HG02981 (cell line): Measurements from ENCODE around the gene NOTCH1.
A peak's percentile ranks its signal among the peaks of the same experiment; 100 is the strongest.

Experiments
- ATAC-seq: cut with Tn5 transposase; IDR thresholded peaks from one replicate; pipeline ENCODE4 v1.9.1; 2021; ENCODE audit warnings: mild to moderate bottlenecking, moderate library complexity; ENCODE audit not compliant: unreplicated experiment

Gene NOTCH1

GRCh38 chr9:136487672-136488071 is 58.2 kb downstream of the NOTCH1 start:
- ATAC-seq: no peak

- no peak for ATAC-seq
These were observed 58.8 kb downstream of the NOTCH1 start for GRCh38 chr9:136486823-136487620.

GRCh38 chr9:136486131-136486530 is 59.7 kb downstream of the NOTCH1 start:
- ATAC-seq: no peak

- ATAC-seq: no peak
These were observed 60.5 kb downstream of the NOTCH1 start for GRCh38 chr9:136485049-136486045.

- no peak for ATAC-seq
These were observed 61.4 kb downstream of the NOTCH1 start for GRCh38 chr9:136484153-136485048.

- ATAC-seq: peak; percentile 56
These were observed 62.2 kb downstream of the NOTCH1 start for GRCh38 chr9:136483589-136484152.

GRCh38 chr9:136482793-136483588 is 62.9 kb downstream of the NOTCH1 start, which contains the start of gene SEC16A:
Gene SEC16A (minus strand): TSS chr9:136483040. CDS start chr9:136477615, 5,425 bp downstream.
- peak; percentile 58 for ATAC-seq

- no peak for ATAC-seq
These were observed 63.6 kb downstream of the NOTCH1 start for GRCh38 chr9:136482046-136482792.

GRCh38 chr9:136481558-136481957 is 64.3 kb downstream of the NOTCH1 start:
- no peak for ATAC-seq

GRCh38 chr9:136476369-136477150 is 69.3 kb downstream of the NOTCH1 start:
- no peak for ATAC-seq

GRCh38 chr9:136474974-136475865 is 70.6 kb downstream of the NOTCH1 start:
- ATAC-seq: no peak

GRCh38 chr9:136474021-136474640 is 71.7 kb downstream of the NOTCH1 start:
- ATAC-seq: no peak

- ATAC-seq: no peak
These were observed 72.5 kb downstream of the NOTCH1 start for GRCh38 chr9:136473354-136473721.

GRCh38 chr9:136472640-136473353 is 73.1 kb downstream of the NOTCH1 start:
- ATAC-seq: no peak

- no peak for ATAC-seq
These were observed 73.9 kb downstream of the NOTCH1 start for GRCh38 chr9:136471802-136472487.
